Measurements from ENCODE around the gene SPRN. TPM values are rescaled to one million over a fixed set of nuclear protein-coding genes. Genes with fewer than 3 reads are reported as not detected.
A peak's percentile ranks its signal among the peaks of the same experiment; 100 is the strongest.
"Not testable (repeated sequence)": the region's sequence is repeated elsewhere in the genome, so short reads cannot be mapped to it uniquely, and the experiment has no call there.

SPRN gene, protein sequence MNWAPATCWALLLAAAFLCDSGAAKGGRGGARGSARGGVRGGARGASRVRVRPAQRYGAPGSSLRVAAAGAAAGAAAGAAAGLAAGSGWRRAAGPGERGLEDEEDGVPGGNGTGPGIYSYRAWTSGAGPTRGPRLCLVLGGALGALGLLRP
- under 1 TPM; 0.11 to 0.24 TPM for total RNA-seq
- polyA plus RNA-seq (2013, experiment 1 of 2) = 0.32 TPM
- polyA plus RNA-seq (2013, experiment 2 of 2) = 0.33 TPM
- long read RNA-seq, experiment 1 = 0 reads
- long read RNA-seq, experiment 2 = 0 reads
- long read RNA-seq, experiment 3 = 0 reads
- long read RNA-seq, experiment 4 = 0 reads

DNA sequence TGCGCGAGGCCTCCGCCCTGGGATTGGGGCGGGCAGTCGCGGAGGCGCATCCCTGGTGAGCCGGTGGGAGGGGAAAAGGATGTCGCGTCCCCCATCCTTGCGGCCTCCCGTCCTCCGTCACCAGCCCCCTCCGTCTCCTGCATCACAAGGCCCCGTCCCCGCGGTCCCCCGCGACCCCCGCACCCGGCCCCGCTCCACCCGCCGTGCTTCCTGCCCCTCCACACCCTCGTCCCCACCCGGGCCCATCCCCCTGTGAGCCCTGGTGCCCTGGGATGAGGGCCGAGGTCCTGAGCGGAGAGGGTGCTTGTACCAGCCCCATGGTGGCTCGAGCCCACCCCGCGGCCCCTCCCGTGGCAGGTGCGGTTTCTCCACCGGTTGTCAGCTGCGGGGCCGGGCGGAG lies at the start of gene SPRN:
Gene SPRN, minus strand, starts transcription at position 25 of the 400 bp plus-strand sequence. CDS start 944 bp downstream, outside the sequence.
- peaks cover 12% of the 10 kb centered on the region for H3K9me3 Mint-ChIP-seq
- DNase-seq; H3K36me3 ChIP-seq (ENCODE audit: control insufficient read depth, insufficient read depth, low read length); H3K4me1 Mint-ChIP-seq; H3K27ac Mint-ChIP-seq; H3K36me3 Mint-ChIP-seq (ENCODE audit: low read depth); H3K9me3 ChIP-seq (ENCODE audit: control insufficient read depth, low read length); H3K4me3 ChIP-seq (ENCODE audit: low read length); H3K4me1 ChIP-seq (ENCODE audit: control insufficient read depth, insufficient read depth, low read length); H3K27ac ChIP-seq (ENCODE audit: low read depth, low read length); H3K9ac ChIP-seq (ENCODE audit: extremely low read depth, low read length, poor library complexity, severe bottlenecking); H3K27me3 ChIP-seq (ENCODE audit: control insufficient read depth, insufficient read depth, low read length, poor library complexity, severe bottlenecking): not testable (repeated sequence)
- peaks cover 20% of the 10 kb centered on the region for H3K27me3 Mint-ChIP-seq (ENCODE audit: insufficient read depth)
- WGBS, 2 experiments (ENCODE audit: insufficient coverage in 1 of 2, insufficient read length in 1 of 2) = 2% methylated on average over 7 of the region's 37 CpGs; no CpG with 5 or more reads in 1 of the 2 experiments
- H3K4me3 Mint-ChIP-seq = peak within 1 kb of the TSS; percentile 34

DNA sequence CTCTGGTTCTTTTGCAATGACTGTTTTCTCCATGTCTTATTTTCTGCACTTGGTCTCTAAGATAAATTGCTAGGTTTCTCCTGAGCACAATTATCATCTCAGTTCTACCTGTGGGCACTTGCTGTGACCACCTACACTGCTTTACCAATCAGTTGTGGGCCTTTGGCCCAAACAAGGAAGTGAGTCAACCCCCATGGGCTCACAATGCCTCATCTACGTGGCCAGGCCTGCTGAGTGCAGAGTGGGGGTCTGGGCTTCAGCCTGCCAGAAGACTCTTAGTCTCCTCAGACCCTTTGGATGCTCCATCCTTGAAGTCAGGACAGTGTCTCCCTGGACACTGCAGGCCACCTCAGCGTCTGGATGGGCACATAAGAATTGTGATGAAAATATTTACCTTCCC lies 49.6 kb upstream of the SPRN start:
- TF ChIP-seq, protein P1, sequence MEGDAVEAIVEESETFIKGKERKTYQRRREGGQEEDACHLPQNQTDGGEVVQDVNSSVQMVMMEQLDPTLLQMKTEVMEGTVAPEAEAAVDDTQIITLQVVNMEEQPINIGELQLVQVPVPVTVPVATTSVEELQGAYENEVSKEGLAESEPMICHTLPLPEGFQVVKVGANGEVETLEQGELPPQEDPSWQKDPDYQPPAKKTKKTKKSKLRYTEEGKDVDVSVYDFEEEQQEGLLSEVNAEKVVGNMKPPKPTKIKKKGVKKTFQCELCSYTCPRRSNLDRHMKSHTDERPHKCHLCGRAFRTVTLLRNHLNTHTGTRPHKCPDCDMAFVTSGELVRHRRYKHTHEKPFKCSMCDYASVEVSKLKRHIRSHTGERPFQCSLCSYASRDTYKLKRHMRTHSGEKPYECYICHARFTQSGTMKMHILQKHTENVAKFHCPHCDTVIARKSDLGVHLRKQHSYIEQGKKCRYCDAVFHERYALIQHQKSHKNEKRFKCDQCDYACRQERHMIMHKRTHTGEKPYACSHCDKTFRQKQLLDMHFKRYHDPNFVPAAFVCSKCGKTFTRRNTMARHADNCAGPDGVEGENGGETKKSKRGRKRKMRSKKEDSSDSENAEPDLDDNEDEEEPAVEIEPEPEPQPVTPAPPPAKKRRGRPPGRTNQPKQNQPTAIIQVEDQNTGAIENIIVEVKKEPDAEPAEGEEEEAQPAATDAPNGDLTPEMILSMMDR (conservative IDR thresholded peaks at IDR 0.05) = no peak
- Histone ChIP-seq H3K9me3 (ENCODE audit: control insufficient read depth, low read length) (peaks cover 25% of the 10 kb centered on the region), H3K9ac (ENCODE audit: extremely low read depth, low read length, poor library complexity, severe bottlenecking) (no peak overlapping the region), H3K4me1 (ENCODE audit: control insufficient read depth, insufficient read depth, low read length) (no peaks in the 10 kb centered on the region), H3K36me3 (ENCODE audit: control insufficient read depth, insufficient read depth, low read length) (no peaks in the 10 kb centered on the region), H3K27me3 (ENCODE audit: control insufficient read depth, insufficient read depth, low read length, poor library complexity, severe bottlenecking) (no peaks in the 10 kb centered on the region), H3K27ac (ENCODE audit: low read depth, low read length) (no peak overlapping the region), H3K4me3 (ENCODE audit: low read length) (no peak overlapping the region)
- Mint-ChIP-seq H3K4me1 (no peaks in the 10 kb centered on the region), H3K4me3 (no peak overlapping the region), H3K27ac (no peak overlapping the region), H3K27me3 (ENCODE audit: insufficient read depth) (no peaks in the 10 kb centered on the region), H3K9me3 (peaks cover 68% of the 10 kb centered on the region), H3K36me3 (ENCODE audit: low read depth) (no peaks in the 10 kb centered on the region)
- DNase-seq = no peak
- WGBS, 2 experiments (ENCODE audit: insufficient coverage in 1 of 2, insufficient read length in 1 of 2) = 57% methylated on average over 2 of the region's 2 CpGs; no CpG with 5 or more reads in 1 of the 2 experiments

- TF ChIP-seq, protein P1 (conservative IDR thresholded peaks at IDR 0.05) = no peak
- no peaks in the 10 kb centered on the region for H3K4me1 ChIP-seq (ENCODE audit: control insufficient read depth, insufficient read depth, low read length)
- H3K36me3 ChIP-seq (ENCODE audit: control insufficient read depth, insufficient read depth, low read length) = no peaks in the 10 kb centered on the region
- no peak for DNase-seq
- Mint-ChIP-seq H3K27me3 (ENCODE audit: insufficient read depth) (no peaks in the 10 kb centered on the region), H3K36me3 (ENCODE audit: low read depth) (no peaks in the 10 kb centered on the region), H3K4me3 (no peak overlapping the region), H3K4me1 (no peaks in the 10 kb centered on the region), H3K9me3 (peaks cover 74% of the 10 kb centered on the region), H3K27ac (no peak overlapping the region)
- peaks cover 25% of the 10 kb centered on the region for H3K9me3 ChIP-seq (ENCODE audit: control insufficient read depth, low read length)
- H3K27ac ChIP-seq (ENCODE audit: low read depth, low read length) = no peak overlapping the region
- H3K27me3 ChIP-seq (ENCODE audit: control insufficient read depth, insufficient read depth, low read length, poor library complexity, severe bottlenecking) = no peaks in the 10 kb centered on the region
- no peak overlapping the region for H3K4me3 ChIP-seq (ENCODE audit: low read length)
- 0 to 51% methylated on average over 2 to 4 of the region's 4 CpGs for WGBS, 2 experiments (ENCODE audit: insufficient coverage in 1 of 2, insufficient read length in 1 of 2)
- no peak overlapping the region for H3K9ac ChIP-seq (ENCODE audit: extremely low read depth, low read length, poor library complexity, severe bottlenecking)
Observed at GRCh38 chr10:133473270-133473669, 48.8 kb upstream of the SPRN start.

Data from endodermal cell (in vitro differentiated cells).